Measurements from ENCODE around the gene UBR4. TPM values are rescaled to one million over a fixed set of nuclear protein-coding genes. Genes with fewer than 3 reads are reported as not detected.
A peak's percentile ranks its signal among the peaks of the same experiment; 100 is the strongest.
"Not testable (repeated sequence)": the region's sequence is repeated elsewhere in the genome, so short reads cannot be mapped to it uniquely, and the experiment has no call there.

UBR4 gene
- total RNA-seq, 1 experiment from 2014 or later: 60.6 TPM

DNA sequence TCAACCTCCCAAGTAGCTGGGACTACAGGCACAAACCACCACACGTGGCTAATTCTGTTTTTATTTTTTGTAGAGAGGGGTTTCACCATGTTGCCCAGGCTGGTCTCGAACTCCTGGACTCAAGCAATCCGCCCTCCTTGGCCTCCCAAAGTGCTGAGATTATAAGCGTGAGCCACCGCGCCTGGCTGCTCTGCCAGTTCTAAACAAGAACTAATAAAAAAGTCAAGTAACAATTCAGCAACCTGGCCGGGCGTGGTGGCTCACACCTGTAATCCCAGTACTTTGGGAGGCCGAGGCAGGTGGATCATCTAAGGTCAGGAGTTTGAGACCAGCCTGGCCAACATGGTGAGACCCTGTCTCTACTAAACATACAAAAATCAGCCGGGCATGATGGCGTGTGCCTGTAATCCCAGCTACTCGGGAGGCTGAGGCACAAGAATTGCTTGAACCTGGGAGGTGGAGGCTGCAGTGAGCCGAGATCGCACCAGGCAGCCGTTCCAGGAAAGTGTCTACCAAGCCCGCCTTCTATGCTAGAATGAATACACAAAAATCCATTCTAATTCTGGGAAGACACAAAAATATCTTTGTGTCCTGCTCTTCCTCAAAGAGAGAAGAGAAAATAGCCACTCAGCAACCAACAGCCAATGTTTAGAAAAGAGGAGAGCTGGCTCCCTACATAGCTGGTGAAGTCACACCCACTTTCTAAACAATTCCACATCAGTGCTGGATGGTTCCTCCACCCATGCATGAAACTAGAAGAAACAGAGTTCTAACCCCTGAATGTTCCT lies 21.9 kb upstream of the UBR4 start:
- not testable (repeated sequence) for H3K27ac ChIP-seq; H3K4me1 ChIP-seq (replicated peaks); H3K27me3 ChIP-seq (replicated peaks); DNase-seq (ENCODE audit: low read depth in 1 of 2, low spot score in 2 of 2); H3K9me3 ChIP-seq (replicated peaks); H3K4me3 ChIP-seq
- H3K36me3 ChIP-seq: peaks cover 90% of the 10 kb centered on the region

DNA sequence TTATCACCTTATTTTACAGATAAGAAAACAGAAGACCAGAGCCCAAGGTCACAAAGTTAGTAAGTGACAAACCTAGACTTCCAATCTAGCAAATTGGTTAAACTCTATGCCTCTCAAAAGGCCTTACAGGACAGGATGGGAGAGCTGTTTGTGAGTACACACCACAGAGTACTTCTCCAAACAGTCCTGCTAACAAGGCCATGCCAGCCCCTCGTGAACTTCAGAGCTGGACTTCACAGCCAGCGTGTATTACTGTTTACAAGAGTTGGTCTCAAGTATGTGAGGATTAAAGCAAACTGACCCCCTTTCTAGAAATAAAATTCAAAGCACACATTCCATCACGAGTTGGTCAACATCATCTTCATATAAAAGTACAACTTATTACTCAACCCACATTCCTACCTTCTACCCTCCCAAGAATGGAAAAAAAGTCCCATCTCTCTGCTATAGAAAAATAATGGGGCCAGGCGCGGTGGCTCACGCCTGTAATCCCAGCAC lies 19.8 kb upstream of the UBR4 start:
- H3K27ac ChIP-seq: no peak overlapping the region
- H3K36me3 ChIP-seq: peaks cover 92% of the 10 kb centered on the region

DNA sequence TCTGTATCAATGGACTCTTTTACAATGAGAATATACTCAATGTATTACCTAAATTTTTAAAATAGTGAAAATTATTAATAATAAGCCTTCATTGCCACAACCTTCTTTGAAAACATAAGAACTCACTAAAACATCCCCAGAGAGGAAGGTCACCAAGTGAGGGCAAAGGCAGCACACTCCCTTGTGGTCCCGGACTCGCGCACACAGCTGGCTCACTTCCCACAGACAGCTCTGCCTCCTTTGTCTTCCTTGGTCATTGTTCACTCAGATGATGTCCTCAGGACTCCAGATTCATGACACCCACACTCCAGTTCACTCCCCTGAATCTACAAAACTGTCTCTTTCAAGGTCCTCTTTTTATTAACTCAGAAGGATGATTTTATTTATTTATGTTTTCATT lies 19.2 kb upstream of the UBR4 start:
- Histone ChIP-seq H3K9me3 (replicated peaks) (no peaks in the 10 kb centered on the region), H3K4me3 (no peak overlapping the region), H3K4me1 (replicated peaks) (no peaks in the 10 kb centered on the region), H3K27me3 (replicated peaks) (no peaks in the 10 kb centered on the region), H3K27ac (no peak overlapping the region), H3K36me3 (peaks cover 92% of the 10 kb centered on the region)
- no peak for DNase-seq (ENCODE audit: low read depth in 1 of 2, low spot score in 2 of 2)

More for the DNA sequence above, 19.8 kb upstream of the UBR4 start:
- no peak for DNase-seq (ENCODE audit: low read depth in 1 of 2, low spot score in 2 of 2)
- Histone ChIP-seq H3K27me3 (replicated peaks) (no peaks in the 10 kb centered on the region), H3K4me3 (no peak overlapping the region), H3K9me3 (replicated peaks) (no peaks in the 10 kb centered on the region), H3K4me1 (replicated peaks) (no peaks in the 10 kb centered on the region)

DNA sequence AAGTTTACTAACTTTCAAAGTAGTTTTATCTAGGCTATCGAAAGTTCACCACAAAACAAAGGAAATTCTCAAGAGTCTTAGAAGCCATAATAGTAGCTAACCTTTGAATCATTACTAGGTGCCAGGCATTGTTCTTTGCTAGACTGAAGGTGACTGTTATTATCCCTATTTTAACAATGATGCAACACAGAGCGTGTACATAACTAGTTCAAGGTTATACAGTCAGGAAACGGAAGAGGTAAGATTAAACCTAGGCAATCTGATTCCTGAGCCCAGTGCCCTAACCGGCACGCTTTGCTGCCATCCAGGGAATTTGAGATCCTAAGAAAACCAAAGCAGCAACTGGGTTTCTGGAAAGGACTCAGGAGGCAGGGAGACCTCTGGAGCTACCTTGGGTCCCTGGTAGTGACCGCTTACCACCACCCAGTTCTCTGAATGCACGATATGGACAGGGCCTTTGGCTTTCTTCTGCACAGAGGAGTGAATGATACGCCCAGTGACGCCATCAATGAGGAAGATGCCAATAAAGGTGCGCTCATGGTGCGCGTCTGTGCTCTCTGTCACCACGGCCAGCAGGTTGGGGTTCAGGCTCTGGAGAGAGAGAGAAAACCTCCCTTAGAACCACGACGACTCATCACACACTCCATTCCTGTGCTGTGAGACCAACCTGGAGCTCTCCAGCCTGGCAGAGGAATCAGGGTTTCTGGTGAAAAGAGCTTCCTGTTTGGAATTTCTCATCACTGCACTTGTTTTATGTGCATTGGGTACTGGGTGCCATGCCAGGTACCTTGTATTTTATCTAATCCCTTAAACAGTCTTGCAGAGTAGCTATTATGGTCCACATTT lies 13.1 kb upstream of the UBR4 start:
- no peak for DNase-seq (ENCODE audit: low read depth in 1 of 2, low spot score in 2 of 2)
- Histone ChIP-seq H3K4me3 (no peak overlapping the region), H3K36me3 (peaks cover 94% of the 10 kb centered on the region), H3K27me3 (replicated peaks) (no peaks in the 10 kb centered on the region), H3K9me3 (replicated peaks) (no peaks in the 10 kb centered on the region), H3K4me1 (replicated peaks) (no peaks in the 10 kb centered on the region), H3K27ac (no peak overlapping the region)

DNA sequence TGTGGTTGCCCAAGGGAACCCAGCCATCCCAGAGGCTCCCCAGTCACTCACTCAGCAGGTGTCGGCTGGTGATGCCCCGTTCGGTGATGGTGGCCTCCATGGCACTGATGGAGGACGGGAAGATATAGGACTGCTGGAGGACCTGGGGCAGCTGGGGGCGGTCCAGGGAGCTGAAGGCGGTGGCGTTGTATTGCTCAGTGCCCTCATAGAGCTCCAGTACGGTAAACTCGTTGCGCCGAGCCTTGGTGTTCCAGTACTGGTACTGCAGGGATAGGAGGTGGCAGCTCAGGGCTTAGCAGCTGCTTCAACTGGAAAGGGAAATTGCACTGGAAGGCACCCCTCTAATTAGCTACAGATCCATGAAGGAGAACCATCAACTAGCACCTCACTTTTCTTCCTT lies 12.5 kb upstream of the UBR4 start:
- Histone ChIP-seq H3K4me3 (no peak overlapping the region), H3K36me3 (peaks cover 96% of the 10 kb centered on the region), H3K4me1 (replicated peaks) (no peaks in the 10 kb centered on the region), H3K27me3 (replicated peaks) (no peaks in the 10 kb centered on the region), H3K9me3 (replicated peaks) (no peaks in the 10 kb centered on the region), H3K27ac (no peak overlapping the region)
- no peak for DNase-seq (ENCODE audit: low read depth in 1 of 2, low spot score in 2 of 2)

DNA sequence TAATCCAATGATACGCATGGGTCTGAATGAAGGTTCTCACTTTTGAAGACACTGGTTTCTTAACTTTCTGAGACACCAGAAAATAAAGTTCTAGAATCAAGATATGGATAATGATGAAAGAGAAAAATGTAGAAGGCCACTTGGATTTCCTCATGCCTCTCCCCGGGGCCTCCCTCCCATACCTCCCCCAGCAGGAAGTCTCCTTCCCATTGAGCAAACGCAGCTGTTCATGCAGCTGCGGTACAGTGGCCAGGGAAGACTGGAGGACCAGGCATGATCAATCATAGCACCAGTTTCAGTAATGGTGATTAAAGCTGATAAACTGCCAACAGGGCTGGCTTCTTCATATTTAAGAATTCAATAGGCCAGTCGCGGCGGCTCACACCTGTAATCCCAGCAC lies 10.9 kb upstream of the UBR4 start:
- Histone ChIP-seq H3K4me3 (no peak overlapping the region), H3K27ac (no peak overlapping the region), H3K9me3 (replicated peaks) (no peaks in the 10 kb centered on the region), H3K4me1 (replicated peaks) (no peaks in the 10 kb centered on the region), H3K36me3 (peaks cover 97% of the 10 kb centered on the region), H3K27me3 (replicated peaks) (no peaks in the 10 kb centered on the region)
- DNase-seq (ENCODE audit: low read depth in 1 of 2, low spot score in 2 of 2): no peak

DNA sequence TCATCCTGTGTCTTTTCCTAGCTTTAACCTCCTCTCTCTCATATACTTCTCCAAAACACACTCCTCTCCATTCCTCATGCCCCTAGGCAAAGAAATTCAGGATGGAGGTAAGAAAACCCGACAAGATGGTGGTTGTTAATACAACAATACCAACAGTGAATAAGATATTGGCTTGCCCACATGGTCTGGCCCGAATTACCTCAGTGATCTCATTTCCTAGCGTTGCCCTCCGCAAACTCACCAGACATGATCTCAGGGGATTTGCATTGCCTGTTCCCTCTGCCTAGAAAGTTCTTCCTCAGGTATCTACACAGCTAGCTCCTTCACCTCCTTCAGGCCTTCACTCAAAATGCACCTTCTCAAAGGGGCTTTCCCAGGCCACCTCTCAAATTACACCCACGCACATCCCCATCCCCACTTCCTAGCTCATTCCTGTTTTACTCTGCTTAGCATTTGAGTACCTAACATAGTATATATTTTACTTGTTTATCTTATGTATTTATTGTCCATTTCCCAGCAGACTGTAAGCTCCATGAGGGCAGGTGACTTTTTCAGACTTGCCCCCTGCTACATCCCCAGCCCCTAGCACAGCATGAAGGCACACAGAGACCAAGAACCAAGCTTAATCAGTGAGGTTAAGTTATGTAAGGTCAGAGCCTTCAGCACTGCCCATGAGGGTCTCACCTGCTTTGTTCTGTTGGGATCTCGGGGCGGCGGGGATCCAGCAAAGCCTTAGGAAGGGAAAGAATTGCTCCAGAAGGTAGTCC lies 10.2 kb upstream of the UBR4 start:
- Histone ChIP-seq H3K9me3 (replicated peaks) (no peaks in the 10 kb centered on the region), H3K27me3 (replicated peaks) (no peaks in the 10 kb centered on the region), H3K4me3 (no peak overlapping the region), H3K36me3 (peaks cover 91% of the 10 kb centered on the region), H3K4me1 (replicated peaks) (no peaks in the 10 kb centered on the region), H3K27ac (no peak overlapping the region)
- no peak for DNase-seq (ENCODE audit: low read depth in 1 of 2, low spot score in 2 of 2)

DNA sequence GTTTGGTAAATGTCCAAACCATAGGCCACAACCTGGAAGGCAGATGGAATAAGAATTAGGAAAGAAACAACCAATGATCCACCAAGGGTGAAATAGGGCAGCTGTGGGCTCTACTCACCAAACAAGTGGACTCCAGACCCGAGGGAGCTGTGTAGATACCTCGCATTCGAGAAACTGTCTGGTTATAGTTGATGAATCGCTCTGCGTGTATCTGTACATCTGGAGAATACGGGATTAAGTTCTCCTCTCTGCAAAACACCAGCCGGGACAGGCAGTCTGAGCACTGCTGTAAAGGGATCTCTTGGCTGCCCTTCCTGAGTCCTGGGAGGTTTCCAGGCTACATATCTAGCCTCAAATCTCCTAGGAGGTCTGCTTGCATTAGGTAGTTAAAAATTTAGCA lies 9.4 kb upstream of the UBR4 start:
- no peak for DNase-seq (ENCODE audit: low read depth in 1 of 2, low spot score in 2 of 2)
- Histone ChIP-seq H3K9me3 (replicated peaks) (no peaks in the 10 kb centered on the region), H3K4me1 (replicated peaks) (no peaks in the 10 kb centered on the region), H3K4me3 (no peak overlapping the region), H3K36me3 (peaks cover 86% of the 10 kb centered on the region), H3K27me3 (replicated peaks) (no peaks in the 10 kb centered on the region), H3K27ac (no peak overlapping the region)

DNA sequence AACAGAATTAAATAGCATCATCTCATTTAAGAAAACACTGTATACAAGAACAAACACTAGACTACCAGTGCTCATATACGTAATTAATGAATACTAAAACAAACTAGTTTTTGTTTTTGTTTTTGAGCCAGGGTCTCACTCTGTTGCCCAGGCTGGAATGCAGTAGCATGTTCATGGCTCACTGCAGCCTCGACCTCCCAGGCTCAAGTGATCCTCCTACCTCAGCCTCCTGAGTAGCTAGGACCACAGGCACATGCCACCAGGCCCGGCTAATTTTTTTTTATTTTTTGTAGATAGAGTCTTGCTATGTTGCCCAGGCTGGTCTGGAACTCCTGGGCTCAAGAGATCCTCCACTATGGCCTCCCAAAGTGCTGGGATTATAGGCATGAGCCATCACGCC lies 6.5 kb upstream of the UBR4 start:
- H3K9me3 ChIP-seq (replicated peaks); DNase-seq (ENCODE audit: low read depth in 1 of 2, low spot score in 2 of 2); H3K27ac ChIP-seq; H3K4me1 ChIP-seq (replicated peaks); H3K27me3 ChIP-seq (replicated peaks); H3K4me3 ChIP-seq: not testable (repeated sequence)
- H3K36me3 ChIP-seq: peaks cover 67% of the 10 kb centered on the region

DNA sequence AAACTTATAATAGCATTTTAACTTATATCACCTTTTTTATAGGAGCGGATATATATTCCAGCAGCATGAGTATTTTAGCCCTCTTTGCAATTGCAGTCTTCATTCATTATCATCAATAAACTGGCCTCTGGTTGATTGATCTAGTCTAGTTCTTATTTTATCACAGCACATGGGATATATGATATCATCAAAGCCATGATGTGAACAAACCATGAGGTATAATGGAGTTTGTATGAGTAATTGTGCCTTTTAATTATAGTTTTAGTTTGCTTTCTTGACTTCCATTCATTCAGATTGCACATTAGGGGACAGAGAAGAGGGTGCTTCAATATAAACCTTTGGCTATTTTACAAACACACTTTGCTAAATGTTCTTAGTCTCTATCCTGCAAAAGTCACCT lies 3.5 kb upstream of the UBR4 start:
- Histone ChIP-seq H3K27ac (no peak overlapping the region), H3K36me3 (peaks cover 44% of the 10 kb centered on the region), H3K4me1 (replicated peaks) (peaks cover 8% of the 10 kb centered on the region), H3K9me3 (replicated peaks) (no peaks in the 10 kb centered on the region), H3K4me3 (no peak overlapping the region), H3K27me3 (replicated peaks) (no peaks in the 10 kb centered on the region)
- no peak for DNase-seq (ENCODE audit: low read depth in 1 of 2, low spot score in 2 of 2)

DNA sequence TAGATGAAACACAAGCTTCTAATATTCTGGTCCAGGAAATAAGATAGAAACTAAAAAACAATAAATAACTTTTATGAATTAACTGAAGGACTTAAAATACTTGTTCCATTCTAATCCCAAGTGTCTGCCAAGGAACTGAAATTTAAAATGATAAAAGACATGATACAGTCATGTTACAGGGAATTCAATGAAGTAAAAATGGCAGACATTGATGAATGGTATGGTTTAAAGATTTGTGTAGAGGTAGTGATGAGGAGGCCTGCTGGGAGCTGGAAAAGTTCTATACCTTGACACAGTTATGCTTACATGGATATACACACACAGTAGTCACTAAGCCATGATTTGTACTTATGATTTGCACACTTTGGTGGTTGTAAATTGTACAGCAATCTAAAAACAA lies 2.1 kb upstream of the UBR4 start:
- no peaks in the 10 kb centered on the region for H3K27me3 ChIP-seq (replicated peaks)
- peaks cover 41% of the 10 kb centered on the region for H3K36me3 ChIP-seq
- peaks cover 16% of the 10 kb centered on the region for H3K4me1 ChIP-seq (replicated peaks)
- H3K27ac ChIP-seq: no peak overlapping the region
- no peak overlapping the region for H3K4me3 ChIP-seq
- no peak for DNase-seq (ENCODE audit: low read depth in 1 of 2, low spot score in 2 of 2)
- no peaks in the 10 kb centered on the region for H3K9me3 ChIP-seq (replicated peaks)

DNA sequence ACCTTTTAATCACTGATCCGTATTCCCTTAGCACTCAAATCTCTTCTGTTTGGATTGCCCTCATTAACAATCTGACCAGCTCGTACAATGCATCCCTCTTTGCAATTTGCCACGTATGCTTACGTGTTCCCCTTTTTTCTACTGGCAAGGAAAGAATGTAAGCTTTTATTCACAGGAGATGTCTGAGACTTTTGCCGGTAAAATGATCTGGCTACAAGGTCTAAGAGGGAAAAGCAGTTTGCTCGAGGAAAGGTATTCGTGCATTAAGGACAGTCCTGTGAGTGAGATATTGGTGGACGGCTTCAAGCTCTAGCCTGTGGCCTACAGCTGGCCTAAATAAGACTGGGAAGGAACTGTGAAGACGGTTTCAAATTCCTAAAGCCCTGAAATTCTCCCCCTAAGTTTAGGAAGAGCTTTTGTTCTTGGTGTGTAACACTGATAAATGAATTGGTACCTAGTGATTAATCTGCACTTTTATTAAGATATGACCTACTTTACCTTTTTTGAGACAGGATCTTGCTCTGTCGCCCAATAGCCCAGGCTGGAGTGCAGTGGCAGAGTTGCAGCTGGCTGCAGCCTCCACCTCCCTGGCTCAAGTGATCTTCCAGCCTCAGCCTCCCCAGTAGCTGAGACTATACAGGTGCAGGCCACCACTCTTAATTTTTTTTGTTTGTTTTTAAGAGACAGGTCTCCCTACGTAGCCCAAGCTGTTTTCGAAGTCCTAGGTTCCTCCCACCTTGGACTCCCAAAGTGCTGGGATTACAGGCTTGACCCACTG lies 895 bp upstream of the UBR4 start:
- Histone ChIP-seq H3K9me3 (replicated peaks) (no peaks in the 10 kb centered on the region), H3K27ac (peak overlapping the region; percentile 88), H3K4me1 (replicated peaks) (peaks cover 16% of the 10 kb centered on the region), H3K36me3 (peaks cover 35% of the 10 kb centered on the region), H3K4me3 (peak overlapping the region; percentile 92), H3K27me3 (replicated peaks) (no peaks in the 10 kb centered on the region)
- no peak for DNase-seq (ENCODE audit: low read depth in 1 of 2, low spot score in 2 of 2)

DNA sequence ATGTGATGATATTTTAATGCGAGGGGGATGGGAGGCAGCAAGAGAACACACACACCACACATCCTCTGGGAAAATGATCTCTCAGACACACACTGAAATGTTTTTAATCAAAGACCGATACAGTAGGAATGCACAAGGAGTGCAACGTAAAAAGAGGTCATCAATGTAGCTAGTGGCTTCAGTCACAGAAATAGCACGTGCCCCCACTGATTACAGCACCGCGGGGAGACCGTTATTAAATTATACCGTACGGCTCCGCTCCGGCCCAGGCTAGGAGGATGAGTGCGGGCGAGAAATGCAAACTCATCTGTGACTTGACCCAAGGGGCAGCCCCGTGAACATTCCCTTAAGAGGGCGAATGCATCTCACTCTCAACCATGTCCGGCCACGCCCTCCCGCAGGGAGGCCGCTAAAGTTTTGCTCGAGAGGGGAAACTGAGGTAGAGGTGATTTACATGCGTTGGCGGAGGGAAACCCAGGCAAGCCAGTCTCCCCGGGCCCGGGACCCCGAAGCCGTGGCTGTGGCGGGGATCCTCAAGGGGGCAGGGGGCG lies 552 bp downstream of the UBR4 start:
- H3K27me3 ChIP-seq (replicated peaks): no peaks in the 10 kb centered on the region
- peak in 1 of 2 experiments; percentile 62 for DNase-seq (ENCODE audit: low read depth in 1 of 2, low spot score in 2 of 2)
- peaks cover 24% of the 10 kb centered on the region for H3K4me1 ChIP-seq (replicated peaks)
- H3K36me3 ChIP-seq: peaks cover 34% of the 10 kb centered on the region
- H3K27ac ChIP-seq: peak overlapping the region; percentile 88
- no peaks in the 10 kb centered on the region for H3K9me3 ChIP-seq (replicated peaks)
- peak overlapping the region; percentile 92 for H3K4me3 ChIP-seq
